Measurements from ENCODE around the gene LYSMD2. TPM values are rescaled to one million over a fixed set of nuclear protein-coding genes. Genes with fewer than 3 reads are reported as not detected.
A peak's percentile ranks its signal among the peaks of the same experiment; 100 is the strongest.

The LYSMD2 gene
- total RNA-seq, 1 donor from 2014 or later, result 20.6 TPM

DNA sequence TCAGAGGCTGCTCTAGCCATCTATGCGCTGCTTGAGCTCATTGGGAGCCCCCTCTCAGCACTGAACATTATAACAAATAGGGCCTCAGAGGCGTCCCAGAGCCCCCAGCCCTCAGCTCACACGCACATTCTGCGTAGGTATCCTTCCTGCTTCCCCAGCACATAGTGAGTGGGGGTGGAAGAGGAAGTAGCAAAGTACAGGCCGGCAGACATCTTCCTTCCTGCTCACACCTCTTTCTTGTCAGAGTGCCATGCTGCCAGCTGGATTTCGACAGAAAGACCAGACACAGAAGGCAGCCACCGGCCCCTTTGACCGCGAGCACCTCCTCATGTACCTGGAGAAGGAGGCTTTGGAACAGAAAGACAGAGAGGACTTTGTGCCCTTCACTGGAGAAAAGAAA lies 30.6 kb upstream of the LYSMD2 start:
- H3K36me3 ChIP-seq, result no peaks in the 10 kb centered on the region

DNA sequence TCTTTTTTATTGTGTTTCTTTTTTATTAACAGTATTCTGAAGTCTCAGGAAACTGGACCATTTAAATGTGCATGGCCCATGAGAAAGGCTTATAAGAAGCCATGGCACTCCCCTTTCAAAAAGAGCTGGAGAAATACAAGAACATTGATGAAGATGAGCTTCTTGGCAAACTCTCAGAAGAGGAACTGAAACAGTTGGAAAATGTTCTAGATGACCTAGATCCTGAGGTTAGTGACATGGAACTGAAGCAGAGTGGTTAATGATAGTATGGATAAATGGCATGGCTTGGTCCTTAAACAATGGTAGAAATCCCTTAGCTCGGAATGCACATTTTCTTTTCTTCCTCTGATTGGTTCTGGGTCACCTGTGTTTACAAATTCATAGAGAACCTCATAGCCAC lies 28.9 kb upstream of the LYSMD2 start:
- H3K27me3 ChIP-seq, result no peaks in the 10 kb centered on the region
- no peaks in the 10 kb centered on the region for H3K9me3 ChIP-seq
- intact Hi-C loops (cut with DNase I), result no loop called here
- no peak overlapping the region for H3K27ac ChIP-seq
- no peak overlapping the region for H3K4me3 ChIP-seq
- H3K36me3 ChIP-seq, result no peaks in the 10 kb centered on the region
- TF ChIP-seq CTCF (IDR thresholded peaks at IDR 0.05), result no peak
- ATAC-seq, result no peak
- H3K4me1 ChIP-seq, result no peaks in the 10 kb centered on the region
- no peak for DNase-seq

More for the DNA sequence above, 30.6 kb upstream of the LYSMD2 start:
- DNase-seq, result no peak
- no peaks in the 10 kb centered on the region for H3K27me3 ChIP-seq
- H3K4me1 ChIP-seq, result no peaks in the 10 kb centered on the region
- H3K4me3 ChIP-seq, result no peak overlapping the region
- no peak overlapping the region for H3K27ac ChIP-seq
- no peaks in the 10 kb centered on the region for H3K9me3 ChIP-seq
- ATAC-seq, result peak; percentile 72
- TF ChIP-seq CTCF (IDR thresholded peaks at IDR 0.05), result no peak
- intact Hi-C loops (cut with DNase I), result no loop called here

DNA sequence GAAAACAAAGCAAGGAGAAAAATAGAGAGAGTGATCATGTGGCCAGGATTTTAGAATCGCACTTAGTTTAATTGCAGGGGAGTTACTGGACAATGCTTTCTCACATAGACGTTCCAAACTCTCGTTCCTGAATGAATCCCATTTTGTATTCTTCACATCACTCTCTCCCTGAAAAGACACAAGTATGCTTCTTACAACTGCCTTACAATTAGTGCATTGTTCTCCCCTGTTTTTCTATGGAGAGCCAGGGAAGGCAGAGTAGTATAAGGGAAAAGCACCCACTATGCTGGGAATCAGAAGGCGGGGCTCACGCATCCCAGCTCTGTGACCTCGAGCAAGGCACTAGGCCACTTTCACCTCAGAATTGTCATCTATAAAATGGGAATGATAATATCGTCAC lies 28.3 kb upstream of the LYSMD2 start:
- H3K36me3 ChIP-seq, result no peaks in the 10 kb centered on the region
- ATAC-seq, result no peak
- no peaks in the 10 kb centered on the region for H3K4me1 ChIP-seq
- intact Hi-C loops (cut with DNase I), result no loop called here
- DNase-seq, result no peak
- no peak for TF ChIP-seq CTCF (IDR thresholded peaks at IDR 0.05)
- H3K27me3 ChIP-seq, result no peaks in the 10 kb centered on the region
- H3K9me3 ChIP-seq, result no peaks in the 10 kb centered on the region
- no peak overlapping the region for H3K4me3 ChIP-seq
- no peak overlapping the region for H3K27ac ChIP-seq

DNA sequence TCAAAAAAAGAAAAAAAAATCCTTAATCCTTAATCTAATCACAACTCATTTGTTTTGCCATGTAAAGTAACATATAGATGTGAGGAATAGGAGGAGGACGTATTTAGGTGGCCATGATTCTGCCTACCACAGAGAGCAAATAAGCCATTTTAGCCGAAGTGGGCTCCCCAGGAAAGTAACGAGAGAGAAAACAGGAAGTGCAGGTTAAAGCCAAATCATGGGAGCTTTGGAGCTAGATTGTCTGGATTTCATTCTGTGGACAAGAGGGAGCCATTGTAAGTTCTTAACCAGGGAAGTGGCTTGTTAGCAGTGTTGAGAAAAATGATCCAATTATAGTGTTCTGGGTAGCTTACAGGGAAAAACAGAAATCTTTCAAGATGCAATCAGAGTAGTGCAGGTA lies 23.4 kb upstream of the LYSMD2 start:
- Histone ChIP-seq H3K9me3 (no peaks in the 10 kb centered on the region), H3K27ac (no peak overlapping the region), H3K27me3 (no peaks in the 10 kb centered on the region), H3K4me3 (no peak overlapping the region), H3K36me3 (no peaks in the 10 kb centered on the region), H3K4me1 (peaks cover 7% of the 10 kb centered on the region)
- intact Hi-C loops (cut with DNase I), result no loop called here
- DNase-seq, result no peak
- TF ChIP-seq CTCF (IDR thresholded peaks at IDR 0.05), result no peak
- ATAC-seq, result no peak

DNA sequence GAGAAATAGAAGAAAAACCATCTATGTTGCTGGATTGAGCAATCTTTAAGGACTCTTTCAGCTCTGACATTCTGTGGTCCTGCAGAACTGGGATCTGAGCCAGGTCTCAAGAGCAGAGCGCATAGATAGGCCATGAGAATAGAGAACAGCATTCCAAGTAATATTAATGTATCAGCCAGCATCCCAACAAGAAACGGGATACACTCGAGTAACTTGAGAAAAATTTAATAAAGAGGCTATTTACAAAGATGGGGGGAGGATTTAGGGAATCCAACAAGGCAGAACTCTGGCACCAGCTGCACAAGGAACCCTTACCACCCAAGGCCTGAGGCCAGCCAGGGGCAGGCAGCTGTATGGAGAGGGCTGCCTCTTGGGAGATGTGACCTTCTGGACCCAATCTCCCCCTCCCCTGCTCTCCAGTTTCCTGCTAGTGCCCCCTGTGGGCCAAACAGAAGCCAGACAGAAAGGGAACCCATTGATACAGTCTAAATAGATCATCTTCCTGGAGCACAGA lies 22.2 kb upstream of the LYSMD2 start:
- ATAC-seq (peak; percentile 65), DNase-seq (peak; percentile 67)
- intact Hi-C loops (cut with DNase I), result no loop called here
- Histone ChIP-seq H3K27ac (no peak overlapping the region), H3K9me3 (no peaks in the 10 kb centered on the region), H3K36me3 (no peaks in the 10 kb centered on the region), H3K4me1 (peaks cover 7% of the 10 kb centered on the region), H3K4me3 (no peak overlapping the region), H3K27me3 (no peaks in the 10 kb centered on the region)
- TF ChIP-seq CTCF (IDR thresholded peaks at IDR 0.05), result no peak

DNA sequence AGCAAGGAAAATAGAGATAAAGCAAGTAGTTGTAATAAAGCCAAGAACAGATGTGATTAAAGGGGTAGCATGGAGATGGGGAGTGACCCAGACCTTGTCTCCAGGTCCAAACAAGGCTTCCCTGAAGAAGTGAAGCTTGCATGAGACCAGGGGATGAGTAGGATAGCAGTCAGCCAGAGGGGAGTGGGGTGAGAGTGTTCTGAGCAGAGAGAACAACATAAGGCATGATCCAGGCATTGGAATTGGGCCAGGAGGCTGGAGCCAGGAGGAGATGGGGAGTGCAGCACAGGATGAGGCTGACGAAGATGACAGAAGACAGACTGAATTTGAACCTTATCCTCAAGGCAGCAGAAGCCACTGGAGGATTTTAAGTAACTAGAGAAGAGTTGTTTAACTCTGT lies 21.2 kb upstream of the LYSMD2 start:
- H3K36me3 ChIP-seq, result no peaks in the 10 kb centered on the region
- no peaks in the 10 kb centered on the region for H3K27me3 ChIP-seq
- no peak for DNase-seq
- H3K9me3 ChIP-seq, result no peaks in the 10 kb centered on the region
- peaks cover 7% of the 10 kb centered on the region for H3K4me1 ChIP-seq
- TF ChIP-seq CTCF (IDR thresholded peaks at IDR 0.05), result no peak
- H3K27ac ChIP-seq, result no peak overlapping the region
- no peak overlapping the region for H3K4me3 ChIP-seq
- intact Hi-C loops (cut with DNase I), result no loop called here
- ATAC-seq, result no peak

Measured in upper lobe of right lung (tissue), 1 donor.